ENCODE measurements around the gene SIRT5. TPM values are rescaled to one million over a fixed set of nuclear protein-coding genes. Genes with fewer than 3 reads are reported as not detected.

The SIRT5 gene
- total RNA-seq, 1 donor from 2014 or later, result 7.1 TPM

DNA sequence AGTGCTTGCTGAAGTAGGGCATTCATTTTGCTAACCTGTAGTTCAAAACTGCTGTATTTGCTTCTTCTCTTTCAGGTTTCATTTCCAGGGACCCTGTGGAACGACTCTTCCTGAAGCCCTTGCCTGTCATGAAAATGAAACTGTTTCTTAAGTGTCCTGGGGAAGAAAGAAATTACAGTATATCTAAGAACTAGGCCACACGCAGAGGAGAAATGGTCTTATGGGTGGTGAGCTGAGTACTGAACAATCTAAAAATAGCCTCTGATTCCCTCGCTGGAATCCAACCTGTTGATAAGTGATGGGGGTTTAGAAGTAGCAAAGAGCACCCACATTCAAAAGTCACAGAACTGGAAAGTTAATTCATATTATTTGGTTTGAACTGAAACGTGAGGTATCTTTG, 37.3 kb downstream of the SIRT5 start:
- intact Hi-C loops (cut with DNase I), result no loop called here

DNA sequence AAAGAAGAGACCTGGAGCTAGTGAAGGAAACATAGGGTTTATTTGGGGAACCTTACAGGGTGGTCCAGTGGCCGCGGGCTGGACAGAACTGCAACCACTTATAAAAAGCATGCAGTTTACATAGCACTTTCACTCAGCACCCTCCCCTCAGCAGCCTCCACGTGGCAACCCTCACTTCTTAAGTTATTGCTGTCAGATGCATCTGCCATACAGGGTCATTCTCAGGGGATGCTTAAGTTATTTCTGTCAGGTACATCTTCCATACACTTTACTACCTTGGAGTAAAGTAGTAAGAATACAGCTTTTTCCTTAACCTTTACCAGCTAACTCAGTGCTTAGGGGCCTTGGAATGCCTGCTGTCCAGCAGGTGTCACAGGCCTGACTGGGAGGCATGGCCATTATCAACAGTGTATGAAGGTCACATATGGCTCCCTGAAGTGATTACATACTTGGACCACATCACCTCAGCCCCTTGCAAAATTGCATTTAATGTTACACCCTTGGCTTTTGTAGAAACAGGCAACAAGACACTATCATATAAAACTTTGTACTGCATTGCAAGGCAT, 38.7 kb downstream of the SIRT5 start:
- intact Hi-C loops (cut with DNase I), result no loop called here
- Histone ChIP-seq H3K27ac (no peak overlapping the region), H3K4me1 (peaks cover 25% of the 10 kb centered on the region), H3K4me3 (no peak overlapping the region), H3K9me3 (no peaks in the 10 kb centered on the region), H3K27me3 (no peaks in the 10 kb centered on the region), H3K36me3 (no peaks in the 10 kb centered on the region)
- no peak for DNase-seq (ENCODE audit: extremely low spot score in 2 of 2)
- TF ChIP-seq POLR2A (IDR thresholded peaks at IDR 0.05), result no peak
- TF ChIP-seq, protein P1, sequence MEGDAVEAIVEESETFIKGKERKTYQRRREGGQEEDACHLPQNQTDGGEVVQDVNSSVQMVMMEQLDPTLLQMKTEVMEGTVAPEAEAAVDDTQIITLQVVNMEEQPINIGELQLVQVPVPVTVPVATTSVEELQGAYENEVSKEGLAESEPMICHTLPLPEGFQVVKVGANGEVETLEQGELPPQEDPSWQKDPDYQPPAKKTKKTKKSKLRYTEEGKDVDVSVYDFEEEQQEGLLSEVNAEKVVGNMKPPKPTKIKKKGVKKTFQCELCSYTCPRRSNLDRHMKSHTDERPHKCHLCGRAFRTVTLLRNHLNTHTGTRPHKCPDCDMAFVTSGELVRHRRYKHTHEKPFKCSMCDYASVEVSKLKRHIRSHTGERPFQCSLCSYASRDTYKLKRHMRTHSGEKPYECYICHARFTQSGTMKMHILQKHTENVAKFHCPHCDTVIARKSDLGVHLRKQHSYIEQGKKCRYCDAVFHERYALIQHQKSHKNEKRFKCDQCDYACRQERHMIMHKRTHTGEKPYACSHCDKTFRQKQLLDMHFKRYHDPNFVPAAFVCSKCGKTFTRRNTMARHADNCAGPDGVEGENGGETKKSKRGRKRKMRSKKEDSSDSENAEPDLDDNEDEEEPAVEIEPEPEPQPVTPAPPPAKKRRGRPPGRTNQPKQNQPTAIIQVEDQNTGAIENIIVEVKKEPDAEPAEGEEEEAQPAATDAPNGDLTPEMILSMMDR (IDR thresholded peaks at IDR 0.05), result no peak
- TF ChIP-seq POLR2AphosphoS5 (IDR thresholded peaks at IDR 0.05; ENCODE audit: insufficient read depth in 1 of 2, low read depth in 1 of 2), result no peak

More for the DNA sequence above, 37.3 kb downstream of the SIRT5 start:
- no peaks in the 10 kb centered on the region for H3K27me3 ChIP-seq
- H3K27ac ChIP-seq, result no peak overlapping the region
- no peaks in the 10 kb centered on the region for H3K9me3 ChIP-seq
- DNase-seq (ENCODE audit: extremely low spot score in 2 of 2), result no peak
- TF ChIP-seq POLR2AphosphoS5 (IDR thresholded peaks at IDR 0.05; ENCODE audit: insufficient read depth in 1 of 2, low read depth in 1 of 2), result no peak
- no peak for TF ChIP-seq POLR2A (IDR thresholded peaks at IDR 0.05)
- TF ChIP-seq, protein P1 (IDR thresholded peaks at IDR 0.05), result no peak
- H3K4me1 ChIP-seq, result peaks cover 20% of the 10 kb centered on the region
- H3K36me3 ChIP-seq, result no peaks in the 10 kb centered on the region
- H3K4me3 ChIP-seq, result no peak overlapping the region

DNA sequence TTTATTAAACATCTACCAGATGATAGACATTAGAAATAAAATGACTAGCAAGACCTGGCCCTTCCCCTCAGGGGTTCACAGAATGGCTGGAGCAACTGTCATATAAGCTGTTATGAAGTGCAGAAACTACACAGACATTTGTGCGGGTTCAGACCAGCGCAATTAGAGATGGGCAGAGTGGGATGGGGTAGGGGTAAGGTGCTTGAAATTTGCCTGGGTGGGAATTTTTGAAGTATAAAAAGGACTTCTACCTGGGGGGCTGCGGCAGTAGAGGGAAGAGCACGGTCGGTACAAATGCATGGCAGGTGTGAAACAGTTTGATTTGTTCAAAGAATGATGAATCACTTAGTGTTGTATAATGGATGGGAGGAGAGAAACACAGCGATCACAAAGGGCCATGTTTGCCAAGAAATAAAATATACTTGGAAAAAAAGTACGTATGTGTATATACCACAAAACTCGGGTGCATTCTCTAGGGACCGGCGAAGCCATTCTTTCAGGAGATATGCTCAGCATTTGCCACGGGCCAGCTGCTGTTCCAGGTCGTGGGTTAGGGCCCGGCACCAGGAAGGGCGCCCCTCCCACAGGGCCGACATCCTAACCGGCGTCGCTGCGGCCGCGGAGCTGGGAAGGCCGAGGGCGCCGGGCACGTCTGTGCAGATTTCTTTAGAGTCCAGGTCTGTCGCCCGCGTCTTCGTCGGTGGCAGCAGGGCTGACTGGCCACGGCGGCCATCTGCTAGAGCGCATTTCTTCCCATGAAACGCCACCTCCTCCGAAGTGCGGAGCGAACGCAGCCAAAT, 39.9 kb downstream of the SIRT5 start:
- intact Hi-C loops (cut with DNase I), result no loop called here

DNA sequence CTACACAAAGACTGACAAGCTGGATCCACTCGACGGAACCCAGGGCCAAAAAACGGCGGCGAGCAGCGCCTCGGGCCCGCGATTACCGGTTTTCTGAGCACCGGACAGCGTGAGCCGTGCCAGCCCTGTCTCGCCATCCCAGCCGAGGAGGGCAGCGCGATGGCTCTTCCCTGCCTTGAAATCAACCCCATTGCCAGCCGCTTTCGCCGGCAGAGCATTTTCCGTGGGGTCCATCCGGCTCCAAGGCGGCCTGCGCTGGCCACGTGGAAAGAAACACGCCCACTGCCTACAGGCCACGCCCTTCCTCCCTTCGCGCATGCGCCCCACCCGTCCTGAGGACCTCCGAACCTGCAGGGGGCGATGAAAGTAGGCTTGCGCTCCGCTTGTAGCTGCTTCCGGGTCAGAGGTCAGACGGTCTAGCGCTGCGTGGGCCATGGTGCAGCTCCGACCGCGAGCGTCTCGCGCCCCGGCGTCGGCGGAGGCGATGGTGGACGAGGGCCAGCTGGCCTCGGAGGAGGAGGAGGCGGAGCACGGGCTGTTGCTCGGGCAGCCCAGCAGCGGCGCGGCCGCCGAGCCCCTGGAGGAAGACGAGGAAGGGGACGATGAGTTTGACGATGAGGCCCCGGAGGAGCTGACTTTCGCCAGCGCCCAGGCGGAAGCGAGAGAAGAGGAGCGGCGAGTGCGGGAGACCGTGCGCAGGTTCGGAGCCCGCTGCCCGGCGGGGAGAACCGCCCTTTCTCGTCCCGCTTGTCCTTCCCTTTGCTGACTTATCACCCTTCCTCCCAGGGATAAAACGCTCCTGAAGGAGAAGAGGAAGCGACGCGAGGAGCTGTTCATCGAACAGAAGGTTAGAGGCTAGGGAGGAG, 40.8 kb downstream of the SIRT5 start, which contains the start of gene NOL7:
Gene NOL7, plus strand, starts transcription at position 410 of the 866 bp plus-strand sequence. Its CDS starts 24 bp downstream, at position 434.
- Histone ChIP-seq H3K27me3 (no peaks in the 10 kb centered on the region), H3K4me3 (peak within 1 kb of the TSS; percentile 83 to 91), H3K4me1 (peaks cover 25% of the 10 kb centered on the region), H3K27ac (peak within 1 kb of the TSS; percentile 89), H3K36me3 (peaks cover 0 to 18% of the 10 kb centered on the region in 2 donors), H3K9me3 (no peaks in the 10 kb centered on the region)
- intact Hi-C loops (cut with DNase I), result loop anchor here (5.0 kb wide), 1 partner anchor 97 kb away; the partner anchor contains the start of gene RANBP9
- TF ChIP-seq POLR2A (IDR thresholded peaks at IDR 0.05), result peak in 1 of 2 donors; percentile 73
- TF ChIP-seq POLR2AphosphoS5 (IDR thresholded peaks at IDR 0.05; ENCODE audit: insufficient read depth in 1 of 2, low read depth in 1 of 2), result peak; percentile 94 to 99
- TF ChIP-seq, protein P1 (IDR thresholded peaks at IDR 0.05), result peak; percentile 84 to 90 (median 86)
- peak; percentile 98 for DNase-seq (ENCODE audit: extremely low spot score in 2 of 2)

More for the DNA sequence above, 39.9 kb downstream of the SIRT5 start:
- TF ChIP-seq, protein P1 (IDR thresholded peaks at IDR 0.05), result no peak
- TF ChIP-seq POLR2A (IDR thresholded peaks at IDR 0.05) (no peak), POLR2AphosphoS5 (IDR thresholded peaks at IDR 0.05; ENCODE audit: insufficient read depth in 1 of 2, low read depth in 1 of 2) (no peak)
- peaks cover 0 to 10% of the 10 kb centered on the region in 2 donors for H3K36me3 ChIP-seq
- H3K4me1 ChIP-seq, result peaks cover 25% of the 10 kb centered on the region
- DNase-seq (ENCODE audit: extremely low spot score in 2 of 2), result peak in 1 of 2 donors; percentile 91
- H3K27ac ChIP-seq, result peak overlapping the region; percentile 89
- H3K4me3 ChIP-seq, result peak overlapping the region; percentile 83 to 91
- H3K27me3 ChIP-seq, result no peaks in the 10 kb centered on the region
- no peaks in the 10 kb centered on the region for H3K9me3 ChIP-seq

All from vagina (tissue), 2 donors.